ENCODE measurements around the gene EHMT2. TPM values are rescaled to one million over a fixed set of nuclear protein-coding genes. Genes with fewer than 3 reads are reported as not detected.
"Not testable (repeated sequence)": the region's sequence is repeated elsewhere in the genome, so short reads cannot be mapped to it uniquely, and the experiment has no call there.

EHMT2 gene
- polyA plus RNA-seq, 1 donor (not counting 4 experiments of a cell fraction or from before 2014, with no cell fraction given): 17.7 TPM

DNA sequence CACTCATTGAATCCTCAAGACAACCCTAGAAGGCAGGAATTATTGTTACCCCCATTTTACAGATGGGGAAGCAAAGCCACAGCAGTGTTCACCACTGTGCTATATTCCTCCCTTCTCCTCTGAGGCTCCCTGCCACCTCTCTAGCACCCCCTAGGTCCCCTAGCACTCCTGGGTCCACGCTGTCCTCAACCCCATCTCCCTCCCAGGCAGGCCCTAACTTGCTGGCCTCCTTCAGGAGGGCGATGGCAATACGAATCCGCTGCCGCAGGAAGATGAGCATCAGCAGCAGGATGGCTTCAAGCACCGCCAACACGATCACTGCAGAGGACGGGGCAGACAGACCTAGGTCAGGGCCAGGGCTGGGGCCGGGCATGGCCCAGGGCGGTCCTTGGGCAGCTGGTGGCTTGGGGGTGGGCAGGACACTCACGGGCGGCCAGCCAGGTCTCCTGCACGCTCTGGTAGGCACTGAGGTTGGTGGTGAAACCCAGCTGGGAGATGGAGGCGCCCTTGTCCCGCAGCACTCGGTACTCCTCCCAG is 27.0 kb downstream of the EHMT2 start:
- Histone ChIP-seq H3K79me2 (ENCODE audit: control insufficient read depth, insufficient read depth, low read length) (no peaks in the 10 kb centered on the region), H2AFZ (ENCODE audit: control insufficient read depth, low read length) (no peak overlapping the region), H3K36me3 (ENCODE audit: control insufficient read depth in 2 of 2, extremely low read depth in 1 of 2, insufficient read depth in 2 of 2, low read length in 2 of 2) (no peaks in the 10 kb centered on the region), H3K4me3 (ENCODE audit: control insufficient read depth in 2 of 3, extremely low read depth in 1 of 3, insufficient read depth in 2 of 3, low read depth in 1 of 3, low read length in 3 of 3) (no peak overlapping the region), H3K4me1 (ENCODE audit: control insufficient read depth, extremely low read depth, insufficient read depth, low read length) (peaks cover 5% of the 10 kb centered on the region), H3K27ac (ENCODE audit: control insufficient read depth, insufficient read depth, low read length) (no peak overlapping the region), H4K20me1 (ENCODE audit: control insufficient read depth, extremely low read depth, insufficient read depth, low read length) (no peaks in the 10 kb centered on the region), H3K9me1 (ENCODE audit: control insufficient read depth, extremely low read depth, insufficient read depth, low read length) (no peaks in the 10 kb centered on the region), H3K9ac (ENCODE audit: control insufficient read depth, extremely low read depth, insufficient read depth, low read length) (no peak overlapping the region), H3K27me3 (ENCODE audit: control insufficient read depth, extremely low read depth, insufficient read depth, low read length) (no peaks in the 10 kb centered on the region), H3K4me2 (ENCODE audit: control insufficient read depth, extremely low read depth, insufficient read depth, low read depth, low read length) (no peak overlapping the region), H3K9me3 (ENCODE audit: control insufficient read depth, low read depth, low read length) (no peaks in the 10 kb centered on the region)
- DNase-seq (ENCODE audit: low read depth, low spot score): no peak
- no peak for TF ChIP-seq EZH2 (IDR thresholded peaks at IDR 0.05; ENCODE audit: low read length)
- TF ChIP-seq, protein P1, sequence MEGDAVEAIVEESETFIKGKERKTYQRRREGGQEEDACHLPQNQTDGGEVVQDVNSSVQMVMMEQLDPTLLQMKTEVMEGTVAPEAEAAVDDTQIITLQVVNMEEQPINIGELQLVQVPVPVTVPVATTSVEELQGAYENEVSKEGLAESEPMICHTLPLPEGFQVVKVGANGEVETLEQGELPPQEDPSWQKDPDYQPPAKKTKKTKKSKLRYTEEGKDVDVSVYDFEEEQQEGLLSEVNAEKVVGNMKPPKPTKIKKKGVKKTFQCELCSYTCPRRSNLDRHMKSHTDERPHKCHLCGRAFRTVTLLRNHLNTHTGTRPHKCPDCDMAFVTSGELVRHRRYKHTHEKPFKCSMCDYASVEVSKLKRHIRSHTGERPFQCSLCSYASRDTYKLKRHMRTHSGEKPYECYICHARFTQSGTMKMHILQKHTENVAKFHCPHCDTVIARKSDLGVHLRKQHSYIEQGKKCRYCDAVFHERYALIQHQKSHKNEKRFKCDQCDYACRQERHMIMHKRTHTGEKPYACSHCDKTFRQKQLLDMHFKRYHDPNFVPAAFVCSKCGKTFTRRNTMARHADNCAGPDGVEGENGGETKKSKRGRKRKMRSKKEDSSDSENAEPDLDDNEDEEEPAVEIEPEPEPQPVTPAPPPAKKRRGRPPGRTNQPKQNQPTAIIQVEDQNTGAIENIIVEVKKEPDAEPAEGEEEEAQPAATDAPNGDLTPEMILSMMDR (optimal IDR thresholded peaks at IDR 0.05 in 1 of 3, IDR thresholded peaks at IDR 0.05 in 1 of 3, conservative IDR thresholded peaks at IDR 0.05 in 1 of 3; ENCODE audit: extremely low read depth in 1 of 3, insufficient read depth in 2 of 3, low read length in 3 of 3): peak in 1 of 3 experiments; percentile 43
- dilution Hi-C loops (cut with MboI; ENCODE audit: extremely low pct_ligation_motif_present, low sequenced_read_pairs): no loop called here
- FAIRE-seq: no peak

DNA sequence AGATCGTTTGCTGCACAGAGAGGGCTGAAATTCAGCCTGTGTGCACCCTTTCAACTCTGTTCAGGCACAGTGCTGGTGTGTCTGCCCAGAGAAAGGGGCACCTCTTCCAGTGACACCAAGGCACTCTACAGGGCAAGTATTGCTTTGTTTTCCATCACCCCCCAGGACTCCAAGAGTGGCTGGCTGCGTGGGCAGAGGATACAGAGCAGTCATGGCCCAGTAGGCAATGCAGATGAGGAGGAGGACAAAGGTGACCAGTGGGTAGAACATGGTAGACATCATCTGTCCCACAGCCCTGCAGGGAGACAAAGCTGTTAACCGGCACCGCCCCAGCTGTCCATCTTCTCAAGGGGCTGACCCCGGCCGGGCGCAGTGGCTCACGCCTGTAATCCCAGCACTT is 28.2 kb downstream of the EHMT2 start:
- no peak for TF ChIP-seq EZH2 (IDR thresholded peaks at IDR 0.05; ENCODE audit: low read length)
- TF ChIP-seq, protein P1 (optimal IDR thresholded peaks at IDR 0.05 in 1 of 3, IDR thresholded peaks at IDR 0.05 in 1 of 3, conservative IDR thresholded peaks at IDR 0.05 in 1 of 3; ENCODE audit: extremely low read depth in 1 of 3, insufficient read depth in 2 of 3, low read length in 3 of 3): no peak
- Histone ChIP-seq H3K79me2 (ENCODE audit: control insufficient read depth, insufficient read depth, low read length) (no peaks in the 10 kb centered on the region), H4K20me1 (ENCODE audit: control insufficient read depth, extremely low read depth, insufficient read depth, low read length) (no peaks in the 10 kb centered on the region), H3K36me3 (ENCODE audit: control insufficient read depth in 2 of 2, extremely low read depth in 1 of 2, insufficient read depth in 2 of 2, low read length in 2 of 2) (no peaks in the 10 kb centered on the region), H3K4me3 (ENCODE audit: control insufficient read depth in 2 of 3, extremely low read depth in 1 of 3, insufficient read depth in 2 of 3, low read depth in 1 of 3, low read length in 3 of 3) (no peak overlapping the region), H3K4me1 (ENCODE audit: control insufficient read depth, extremely low read depth, insufficient read depth, low read length) (peaks cover 5% of the 10 kb centered on the region), H2AFZ (ENCODE audit: control insufficient read depth, low read length) (no peak overlapping the region), H3K4me2 (ENCODE audit: control insufficient read depth, extremely low read depth, insufficient read depth, low read depth, low read length) (no peak overlapping the region), H3K9ac (ENCODE audit: control insufficient read depth, extremely low read depth, insufficient read depth, low read length) (no peak overlapping the region), H3K27ac (ENCODE audit: control insufficient read depth, insufficient read depth, low read length) (no peak overlapping the region), H3K9me1 (ENCODE audit: control insufficient read depth, extremely low read depth, insufficient read depth, low read length) (no peaks in the 10 kb centered on the region), H3K27me3 (ENCODE audit: control insufficient read depth, extremely low read depth, insufficient read depth, low read length) (no peaks in the 10 kb centered on the region), H3K9me3 (ENCODE audit: control insufficient read depth, low read depth, low read length) (no peaks in the 10 kb centered on the region)
- DNase-seq (ENCODE audit: low read depth, low spot score) (no peak), FAIRE-seq (no peak)
- dilution Hi-C loops (cut with MboI; ENCODE audit: extremely low pct_ligation_motif_present, low sequenced_read_pairs): no loop called here

DNA sequence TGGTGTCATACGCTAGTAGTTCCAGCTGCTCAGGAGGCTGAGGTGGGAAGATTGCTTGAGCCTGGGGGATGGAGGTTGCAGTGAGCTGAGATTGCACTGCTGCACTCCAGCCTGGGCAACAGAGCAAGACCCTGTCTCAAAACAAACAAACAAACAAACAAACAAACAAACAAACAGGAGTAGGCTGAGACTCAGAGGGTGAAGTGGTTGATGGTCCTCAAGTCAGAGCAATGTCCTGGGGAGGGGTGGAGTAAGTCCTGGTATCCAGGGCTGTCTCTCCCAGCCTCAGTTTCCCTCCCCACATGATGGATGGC is 28.9 kb downstream of the EHMT2 start:
- FAIRE-seq; H3K9me1 ChIP-seq (ENCODE audit: control insufficient read depth, extremely low read depth, insufficient read depth, low read length); H3K27ac ChIP-seq (ENCODE audit: control insufficient read depth, insufficient read depth, low read length); H3K9ac ChIP-seq (ENCODE audit: control insufficient read depth, extremely low read depth, insufficient read depth, low read length); H3K36me3 ChIP-seq (ENCODE audit: control insufficient read depth in 2 of 2, extremely low read depth in 1 of 2, insufficient read depth in 2 of 2, low read length in 2 of 2); H3K79me2 ChIP-seq (ENCODE audit: control insufficient read depth, insufficient read depth, low read length); H3K4me2 ChIP-seq (ENCODE audit: control insufficient read depth, extremely low read depth, insufficient read depth, low read depth, low read length); H2AFZ ChIP-seq (ENCODE audit: control insufficient read depth, low read length); H4K20me1 ChIP-seq (ENCODE audit: control insufficient read depth, extremely low read depth, insufficient read depth, low read length); H3K27me3 ChIP-seq (ENCODE audit: control insufficient read depth, extremely low read depth, insufficient read depth, low read length); H3K9me3 ChIP-seq (ENCODE audit: control insufficient read depth, low read depth, low read length); dilution Hi-C loops (cut with MboI; ENCODE audit: extremely low pct_ligation_motif_present, low sequenced_read_pairs); DNase-seq (ENCODE audit: low read depth, low spot score); H3K4me1 ChIP-seq (ENCODE audit: control insufficient read depth, extremely low read depth, insufficient read depth, low read length); H3K4me3 ChIP-seq (ENCODE audit: control insufficient read depth in 2 of 3, extremely low read depth in 1 of 3, insufficient read depth in 2 of 3, low read depth in 1 of 3, low read length in 3 of 3): not testable (repeated sequence)
